ENCODE measurements around the gene ZMIZ1. TPM values are rescaled to one million over a fixed set of nuclear protein-coding genes. Genes with fewer than 3 reads are reported as not detected.

Gene ZMIZ1
- total RNA-seq, 4 donors from 2014 or later = 22.7 to 37.5 (median 31.7) TPM

DNA sequence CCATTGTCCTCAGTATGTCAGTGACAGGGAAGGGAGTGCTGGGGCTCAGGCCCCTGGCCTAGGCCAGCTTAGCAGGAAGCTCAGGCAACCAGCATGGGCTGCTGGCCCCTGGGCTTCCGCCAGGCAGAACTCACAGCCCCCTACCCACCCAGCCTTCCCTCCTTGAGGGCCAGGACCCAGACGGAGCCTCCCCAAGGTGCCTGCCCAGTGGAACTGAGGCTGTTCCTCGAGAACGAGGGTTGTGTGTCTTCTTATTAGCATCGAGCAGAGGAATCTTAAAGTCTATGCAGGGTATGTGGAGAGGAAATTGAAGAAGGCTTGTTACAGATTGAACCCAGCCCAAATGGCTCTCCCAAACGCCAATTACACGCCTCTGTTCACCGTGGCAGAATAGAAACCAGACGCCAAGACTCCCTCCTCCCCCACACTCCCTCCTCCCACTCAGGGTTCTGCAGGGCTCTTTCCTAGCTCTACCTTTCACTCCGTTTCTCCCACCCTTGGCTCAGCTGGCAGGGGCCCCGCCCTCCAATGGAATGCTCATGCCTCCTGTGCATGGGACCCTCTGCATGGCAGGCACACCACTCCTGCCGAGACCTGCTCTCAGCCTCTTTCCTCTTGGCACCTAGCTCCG, 134.4 kb downstream of the ZMIZ1 start:
- no peak overlapping the region for H3K4me3 ChIP-seq
- intact Hi-C loops (cut with DNase I; ENCODE audit: low total_unique reads) = no loop called here
- H3K4me1 ChIP-seq = no peaks in the 10 kb centered on the region
- no peaks in the 10 kb centered on the region for H3K27me3 ChIP-seq
- in situ Hi-C loops (cut with MboI; ENCODE audit: low sequenced_read_pairs in 4 of 4) = no loop called here
- no peaks in the 10 kb centered on the region for H3K9me3 ChIP-seq
- DNase-seq = no peak
- no peak overlapping the region for H3K27ac ChIP-seq
- TF ChIP-seq, protein P1, sequence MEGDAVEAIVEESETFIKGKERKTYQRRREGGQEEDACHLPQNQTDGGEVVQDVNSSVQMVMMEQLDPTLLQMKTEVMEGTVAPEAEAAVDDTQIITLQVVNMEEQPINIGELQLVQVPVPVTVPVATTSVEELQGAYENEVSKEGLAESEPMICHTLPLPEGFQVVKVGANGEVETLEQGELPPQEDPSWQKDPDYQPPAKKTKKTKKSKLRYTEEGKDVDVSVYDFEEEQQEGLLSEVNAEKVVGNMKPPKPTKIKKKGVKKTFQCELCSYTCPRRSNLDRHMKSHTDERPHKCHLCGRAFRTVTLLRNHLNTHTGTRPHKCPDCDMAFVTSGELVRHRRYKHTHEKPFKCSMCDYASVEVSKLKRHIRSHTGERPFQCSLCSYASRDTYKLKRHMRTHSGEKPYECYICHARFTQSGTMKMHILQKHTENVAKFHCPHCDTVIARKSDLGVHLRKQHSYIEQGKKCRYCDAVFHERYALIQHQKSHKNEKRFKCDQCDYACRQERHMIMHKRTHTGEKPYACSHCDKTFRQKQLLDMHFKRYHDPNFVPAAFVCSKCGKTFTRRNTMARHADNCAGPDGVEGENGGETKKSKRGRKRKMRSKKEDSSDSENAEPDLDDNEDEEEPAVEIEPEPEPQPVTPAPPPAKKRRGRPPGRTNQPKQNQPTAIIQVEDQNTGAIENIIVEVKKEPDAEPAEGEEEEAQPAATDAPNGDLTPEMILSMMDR (IDR thresholded peaks at IDR 0.05 in 4 of 5, conservative IDR thresholded peaks at IDR 0.05 in 1 of 5) = no peak
- TF ChIP-seq POLR2A (IDR thresholded peaks at IDR 0.05) = no peak
- no peak for ATAC-seq
- peaks cover 0 to 25% of the 10 kb centered on the region in 2 donors for H3K36me3 ChIP-seq

DNA sequence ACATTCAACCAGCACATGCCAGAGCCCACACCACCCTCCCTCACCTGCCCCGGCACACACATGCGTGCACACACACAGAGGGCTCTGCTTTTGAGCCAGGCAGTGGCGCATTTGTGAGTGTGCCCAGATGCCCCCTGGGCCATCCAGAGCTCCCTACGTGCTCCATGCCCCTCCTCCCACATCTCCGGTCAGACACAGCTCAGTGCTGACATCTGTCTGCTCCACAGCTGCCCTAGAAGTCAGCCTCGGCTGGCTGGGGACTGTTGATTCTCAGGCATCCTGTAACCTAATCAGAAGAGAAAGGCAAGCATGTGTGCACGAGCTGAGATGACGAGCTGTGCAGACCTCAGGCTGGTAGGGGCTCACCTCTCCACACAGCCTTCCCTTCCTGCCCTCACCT, 135.1 kb downstream of the ZMIZ1 start:
- H3K4me1 ChIP-seq = no peaks in the 10 kb centered on the region
- H3K36me3 ChIP-seq = peaks cover 0 to 32% of the 10 kb centered on the region in 2 donors
- in situ Hi-C loops (cut with MboI; ENCODE audit: low sequenced_read_pairs in 4 of 4) (no loop called here), intact Hi-C loops (cut with DNase I; ENCODE audit: low total_unique reads) (no loop called here)
- H3K27me3 ChIP-seq = no peaks in the 10 kb centered on the region
- no peak for ATAC-seq
- no peak overlapping the region for H3K4me3 ChIP-seq
- no peaks in the 10 kb centered on the region for H3K9me3 ChIP-seq
- DNase-seq = no peak
- H3K27ac ChIP-seq = no peak overlapping the region
- TF ChIP-seq, protein P1 (IDR thresholded peaks at IDR 0.05 in 4 of 5, conservative IDR thresholded peaks at IDR 0.05 in 1 of 5) = no peak
- TF ChIP-seq POLR2A (IDR thresholded peaks at IDR 0.05) = no peak

DNA sequence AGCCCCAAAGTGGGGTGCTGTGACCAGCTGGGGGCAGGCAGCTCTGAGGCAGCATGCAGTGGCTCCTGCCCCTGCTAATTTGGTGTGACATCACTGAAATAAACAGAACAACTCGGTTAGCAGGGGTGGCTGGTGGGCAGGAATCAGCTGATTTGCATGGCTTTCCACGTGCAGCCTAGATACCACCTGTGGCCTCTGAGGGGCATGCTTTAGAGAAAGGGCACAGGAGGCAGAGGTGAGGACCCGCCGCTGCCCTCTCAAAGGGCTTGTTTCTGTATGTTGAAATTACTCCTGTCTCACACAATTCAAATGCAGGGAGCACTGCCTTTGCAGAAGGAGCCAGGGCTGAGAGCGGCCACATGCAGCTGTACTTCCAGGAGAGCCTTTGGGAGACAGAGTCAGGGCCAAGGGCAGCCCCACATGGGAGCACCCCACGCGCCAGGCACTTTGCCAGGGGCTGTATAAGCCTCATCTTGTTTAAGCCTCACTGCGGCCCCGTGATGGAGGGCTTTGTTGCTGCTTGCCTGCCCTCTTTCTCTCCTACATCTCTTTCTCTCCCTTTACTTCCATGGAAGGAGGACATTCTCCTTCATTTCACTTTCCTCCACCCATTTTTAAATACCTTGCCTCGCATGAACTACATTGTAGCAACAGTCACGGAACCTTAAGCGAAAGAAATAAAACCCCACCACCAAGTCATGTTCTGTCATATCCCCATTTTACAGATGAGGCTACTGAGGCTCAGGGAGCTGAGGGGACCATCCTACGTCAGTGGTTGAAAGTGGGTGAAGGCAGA, 137.7 kb downstream of the ZMIZ1 start:
- intact Hi-C loops (cut with DNase I; ENCODE audit: low total_unique reads) = loop anchor here (5.0 kb wide), 1 partner anchor 894 kb away; no protein-coding TSS in a partner anchor
- H3K9me3 ChIP-seq = no peaks in the 10 kb centered on the region
- no peak overlapping the region for H3K27ac ChIP-seq
- no peaks in the 10 kb centered on the region for H3K4me1 ChIP-seq
- no peak for ATAC-seq
- peaks cover 0 to 51% of the 10 kb centered on the region in 2 donors for H3K36me3 ChIP-seq
- H3K4me3 ChIP-seq = no peak overlapping the region
- in situ Hi-C loops (cut with MboI; ENCODE audit: low sequenced_read_pairs in 4 of 4) = no loop called here
- no peaks in the 10 kb centered on the region for H3K27me3 ChIP-seq
- no peak for DNase-seq
- no peak for TF ChIP-seq POLR2A (IDR thresholded peaks at IDR 0.05)
- TF ChIP-seq, protein P1 (IDR thresholded peaks at IDR 0.05 in 4 of 5, conservative IDR thresholded peaks at IDR 0.05 in 1 of 5) = no peak

DNA sequence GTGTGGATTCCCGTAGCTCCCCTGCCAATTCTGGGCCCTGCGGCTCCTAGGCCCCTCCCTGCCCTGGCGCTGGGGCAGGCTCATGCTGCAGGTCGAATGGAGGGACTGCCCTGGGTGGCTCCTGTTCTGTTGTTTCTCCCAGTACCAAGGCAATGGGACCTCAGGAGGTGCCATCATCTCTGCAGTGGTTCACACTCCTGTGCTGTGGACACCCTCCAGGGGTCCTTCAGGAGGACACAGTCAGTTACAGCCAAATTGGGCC, 138.3 kb downstream of the ZMIZ1 start:
- Histone ChIP-seq H3K27ac (no peak overlapping the region), H3K9me3 (no peaks in the 10 kb centered on the region), H3K27me3 (no peaks in the 10 kb centered on the region), H3K36me3 (peaks cover 0 to 52% of the 10 kb centered on the region in 2 donors), H3K4me3 (no peak overlapping the region), H3K4me1 (no peaks in the 10 kb centered on the region)
- intact Hi-C loops (cut with DNase I; ENCODE audit: low total_unique reads) (loop anchor here (5.0 kb wide), 1 partner anchor 895 kb away; no protein-coding TSS in a partner anchor), in situ Hi-C loops (cut with MboI; ENCODE audit: low sequenced_read_pairs in 4 of 4) (no loop called here)
- ATAC-seq = no peak
- TF ChIP-seq, protein P1 (IDR thresholded peaks at IDR 0.05 in 4 of 5, conservative IDR thresholded peaks at IDR 0.05 in 1 of 5) = no peak
- no peak for TF ChIP-seq POLR2A (IDR thresholded peaks at IDR 0.05)
- no peak for DNase-seq

Measured in gastrocnemius medialis (tissue), 4 donors.